Measurements from ENCODE around the gene BCL11A. TPM values are rescaled to one million over a fixed set of nuclear protein-coding genes. Genes with fewer than 3 reads are reported as not detected.

BCL11A gene
- total RNA-seq, 1 donor from 2014 or later: 13.4 TPM

DNA sequence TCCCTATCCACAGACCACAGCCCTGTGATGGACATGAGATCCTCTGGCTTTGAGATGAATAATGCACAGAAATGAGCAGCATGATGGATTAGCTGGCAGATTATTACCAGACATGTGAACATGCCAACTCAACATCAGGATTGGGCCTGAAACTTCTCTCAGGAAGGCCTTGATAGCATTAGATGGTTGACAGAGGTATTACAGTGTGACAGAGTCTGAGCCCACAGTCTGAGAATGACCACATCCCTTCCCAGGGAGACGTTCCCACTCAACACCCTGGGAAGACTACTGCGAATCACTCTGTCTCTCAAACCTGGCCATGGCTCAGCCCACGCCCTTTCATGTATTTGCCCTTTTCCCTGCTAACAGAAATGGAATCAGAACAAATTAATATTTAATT lies 66.9 kb downstream of the BCL11A start:
- H3K4me3 Mint-ChIP-seq (ENCODE audit: unreplicated experiment): no peak overlapping the region
- no peaks in the 10 kb centered on the region for H3K9me3 Mint-ChIP-seq (ENCODE audit: low read depth)
- H3K4me1 Mint-ChIP-seq (ENCODE audit: low read depth): peaks cover 34% of the 10 kb centered on the region
- H3K27ac Mint-ChIP-seq (ENCODE audit: unreplicated experiment): no peak overlapping the region
- no peaks in the 10 kb centered on the region for H3K36me3 Mint-ChIP-seq (ENCODE audit: low read depth)
- DNase-seq (ENCODE audit: low spot score): no peak
- no peaks in the 10 kb centered on the region for H3K27me3 Mint-ChIP-seq (ENCODE audit: low read depth)
- TF ChIP-seq CTCF (IDR thresholded peaks at IDR 0.05): no peak

DNA sequence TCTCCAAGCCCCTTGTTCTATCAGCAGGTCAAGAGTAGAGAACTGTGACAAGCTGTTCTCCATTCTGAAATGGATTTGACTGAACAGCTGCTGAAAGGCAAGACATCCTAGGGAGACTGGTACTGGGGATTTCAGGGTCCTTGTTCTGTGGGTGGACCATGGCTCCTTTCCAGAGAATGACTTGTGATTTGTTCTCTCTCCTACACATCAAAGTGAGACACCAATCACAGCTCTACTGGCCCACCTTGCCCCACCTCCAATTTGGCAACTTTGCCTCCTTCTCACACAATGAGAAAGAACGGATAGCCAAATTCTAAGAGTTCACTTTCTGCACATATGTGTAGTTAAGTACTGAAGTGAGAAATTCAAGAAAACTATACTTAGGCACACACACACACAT lies 67.4 kb downstream of the BCL11A start:
- H3K4me1 Mint-ChIP-seq (ENCODE audit: low read depth): peaks cover 38% of the 10 kb centered on the region
- no peak for TF ChIP-seq CTCF (IDR thresholded peaks at IDR 0.05)

DNA sequence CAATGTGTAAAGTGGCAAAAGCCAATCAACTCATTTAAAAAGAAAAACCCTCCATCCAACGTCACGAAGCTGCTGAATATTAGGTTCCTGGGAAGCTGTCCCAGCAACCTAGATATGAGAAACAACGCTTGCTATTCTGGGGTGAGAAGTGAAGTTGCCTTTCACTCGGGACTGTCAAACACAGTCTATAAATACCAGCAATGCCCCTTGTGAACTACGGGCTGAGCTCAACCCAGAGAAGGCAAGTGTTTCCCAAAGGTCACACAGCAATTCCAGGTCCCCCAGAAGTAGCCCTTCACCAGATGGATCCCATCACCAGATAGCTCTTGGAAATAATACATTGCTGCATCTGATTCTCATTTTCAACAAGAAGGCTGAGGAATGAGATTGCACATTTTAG lies 67.9 kb downstream of the BCL11A start:
- Mint-ChIP-seq H3K27ac (ENCODE audit: unreplicated experiment) (peak overlapping the region; percentile 10), H3K4me1 (ENCODE audit: low read depth) (peaks cover 42% of the 10 kb centered on the region), H3K36me3 (ENCODE audit: low read depth) (no peaks in the 10 kb centered on the region), H3K27me3 (ENCODE audit: low read depth) (no peaks in the 10 kb centered on the region), H3K9me3 (ENCODE audit: low read depth) (no peaks in the 10 kb centered on the region), H3K4me3 (ENCODE audit: unreplicated experiment) (no peak overlapping the region)
- no peak for TF ChIP-seq CTCF (IDR thresholded peaks at IDR 0.05)
- no peak for DNase-seq (ENCODE audit: low spot score)

More for the DNA sequence above, 67.4 kb downstream of the BCL11A start:
- no peak overlapping the region for H3K4me3 Mint-ChIP-seq (ENCODE audit: unreplicated experiment)
- H3K36me3 Mint-ChIP-seq (ENCODE audit: low read depth): no peaks in the 10 kb centered on the region
- peak overlapping the region; percentile 17 for H3K27ac Mint-ChIP-seq (ENCODE audit: unreplicated experiment)
- no peaks in the 10 kb centered on the region for H3K27me3 Mint-ChIP-seq (ENCODE audit: low read depth)
- H3K9me3 Mint-ChIP-seq (ENCODE audit: low read depth): no peaks in the 10 kb centered on the region
- DNase-seq (ENCODE audit: low spot score): no peak

GRCh38 chr2:60485055-60485454 lies 68.4 kb downstream of the BCL11A start:
- Mint-ChIP-seq H3K27me3 (ENCODE audit: low read depth) (no peaks in the 10 kb centered on the region), H3K27ac (ENCODE audit: unreplicated experiment) (peak overlapping the region; percentile 98), H3K4me3 (ENCODE audit: unreplicated experiment) (no peak overlapping the region), H3K4me1 (ENCODE audit: low read depth) (peaks cover 46% of the 10 kb centered on the region), H3K9me3 (ENCODE audit: low read depth) (no peaks in the 10 kb centered on the region), H3K36me3 (ENCODE audit: low read depth) (no peaks in the 10 kb centered on the region)
- DNase-seq (ENCODE audit: low spot score): no peak
- TF ChIP-seq CTCF (IDR thresholded peaks at IDR 0.05): no peak

- Mint-ChIP-seq H3K27ac (ENCODE audit: unreplicated experiment) (peak overlapping the region; percentile 98), H3K36me3 (ENCODE audit: low read depth) (no peaks in the 10 kb centered on the region), H3K4me1 (ENCODE audit: low read depth) (peaks cover 50% of the 10 kb centered on the region), H3K27me3 (ENCODE audit: low read depth) (no peaks in the 10 kb centered on the region), H3K4me3 (ENCODE audit: unreplicated experiment) (peak overlapping the region; percentile 62), H3K9me3 (ENCODE audit: low read depth) (no peaks in the 10 kb centered on the region)
- DNase-seq (ENCODE audit: low spot score): no peak
- TF ChIP-seq CTCF (IDR thresholded peaks at IDR 0.05): peak; percentile 8
Observed at GRCh38 chr2:60484133-60484645, 69.3 kb downstream of the BCL11A start.

Data from chondrocyte (in vitro differentiated cells).